GM12878 (cell line): ENCODE data around the gene MAPK8IP1. TPM values are rescaled to one million over a fixed set of nuclear protein-coding genes. Genes with fewer than 3 reads are reported as not detected.

Experiments
- ATAC-seq: fragments of 200-7000 bp; cut with Tn5 transposase; 3 replicates; pipeline ENCODE4 v1.9.1; 2020; ENCODE audit warnings: mild to moderate bottlenecking, moderate library complexity
- BruUV-seq: library from RNA; stranded (reverse); fragments of 400-500 nt; replicated peaks from 2 replicates; lab custom pipeline; 2021; lab: Mats Ljungman, UMichigan
- CTCF ChIA-PET: fragments of 300-600 bp; sonication (Branson Sonifier 250); formaldehyde crosslinking; extraction: SDS; loops from one replicate; lab custom pipeline; 2021; ENCODE audit warnings: inconsistent platforms; lab: Yijun Ruan, JAX
- POLR2A ChIA-PET: fragments of 350-600 bp; formaldehyde crosslinking; extraction: SDS; loops from one replicate; lab custom pipeline; 2021; ENCODE audit warnings: inconsistent platforms; lab: Charles Lee
- RAD21 ChIA-PET: fragments of 300-600 bp; sonication (Branson Sonifier 250); formaldehyde crosslinking; loops from one replicate; lab custom pipeline; 2023; ENCODE audit warnings: antibody characterized with exemption; ENCODE audit not compliant: unreplicated experiment; lab: Charles Lee
- SMC1A ChIA-PET: fragments of 300-600 bp; sonication (Branson Sonifier 250); formaldehyde crosslinking; loops from one replicate; lab custom pipeline; 2023; ENCODE audit not compliant: unreplicated experiment, uncharacterized antibody; lab: Charles Lee
- DNase-seq: peaks from one replicate; pipeline ENCODE4 v3.0.0-alpha.2; 2011; ENCODE audit warnings: low read depth, low spot score
- FAIRE-seq: peaks from 3 replicates; lab custom pipeline; 2011; peaks lifted over from hg19 to GRCh38; lab: Jason Lieb, UNC
- H2AFZ ChIP-seq: 2 replicates; pipeline ENCODE4 v1.6.0; 2011; ENCODE audit warnings: low read depth, low read length, control low read depth; ENCODE audit not compliant: control insufficient read depth
- H3K27ac ChIP-seq: 2 replicates; pipeline ENCODE4 v1.5.1; 2011; ENCODE audit warnings: control low read depth; ENCODE audit not compliant: control insufficient read depth, insufficient read depth
- H3K27me3 ChIP-seq, 2 experiments: replicated peaks in 1 of 2; 2 replicates each; pipeline versions ENCODE4 v1.6.0 to v1.6.1; 2011; ENCODE audit warnings: low read length in 1 of 2; ENCODE audit not compliant: control insufficient read depth in 2 of 2, insufficient read depth in 2 of 2
- H3K36me3 ChIP-seq, 2 experiments: 2 replicates each; pipeline ENCODE4 v1.5.1; 2011; ENCODE audit warnings: low read length in 1 of 2; ENCODE audit not compliant: control insufficient read depth in 2 of 2, insufficient read depth in 2 of 2
- H3K4me1 ChIP-seq: 2 replicates; pipeline ENCODE4 v1.6.1; 2011; ENCODE audit warnings: mild to moderate bottlenecking, low read length, moderate library complexity, mixed read lengths; ENCODE audit not compliant: control insufficient read depth, insufficient read depth
- H3K4me2 ChIP-seq: 2 replicates; pipeline ENCODE4 v1.6.0; 2011; ENCODE audit warnings: control low read depth; ENCODE audit not compliant: control insufficient read depth, insufficient read depth
- H3K4me3 ChIP-seq: fragments of 200-600 bp; sonication (generic); 2 replicates; pipeline ENCODE4 v1.5.1; 2016
- H3K79me2 ChIP-seq: 2 replicates; pipeline ENCODE4 v1.6.0; 2011; ENCODE audit warnings: low read length; ENCODE audit not compliant: control insufficient read depth, insufficient read depth
- H3K9ac ChIP-seq: 2 replicates; pipeline ENCODE4 v1.8.0; 2011; ENCODE audit warnings: low read length, control low read depth, mixed read lengths; ENCODE audit not compliant: control insufficient read depth, insufficient read depth
- H3K9me3 ChIP-seq: replicated peaks from 3 replicates; pipeline ENCODE4 v1.5.1; 2011; ENCODE audit warnings: mild to moderate bottlenecking, low read length; ENCODE audit not compliant: control insufficient read depth, insufficient read depth
- H4K20me1 ChIP-seq: 2 replicates; pipeline ENCODE4 v1.6.0; 2011; ENCODE audit not compliant: control insufficient read depth, insufficient read depth
- CTCF ChIP-seq, 3 experiments: IDR thresholded peaks in 2 of 3; conservative IDR thresholded peaks in 1 of 3; 2 replicates each; pipeline ENCODE4 v1.5.1; 2011; ENCODE audit warnings: low read depth in 3 of 3, low read length in 3 of 3, mild to moderate bottlenecking in 3 of 3, control low read depth in 2 of 3, moderate library complexity in 2 of 3, inconsistent platforms in 1 of 3, mixed read lengths in 1 of 3; ENCODE audit not compliant: control insufficient read depth in 2 of 3, insufficient read depth in 1 of 3; ENCODE audit errors: extremely low read depth in 1 of 3
- GABPA ChIP-seq: IDR thresholded peaks from 2 replicates; pipeline ENCODE4 v1.6.1; 2014; ENCODE audit warnings: antibody characterized with exemption, low read depth, mild to moderate bottlenecking, inconsistent platforms
- MEF2A ChIP-seq: IDR thresholded peaks from 2 replicates; pipeline ENCODE4 v1.6.1; 2011; ENCODE audit warnings: low read depth, mild to moderate bottlenecking, low read length, moderate library complexity; ENCODE audit not compliant: insufficient read depth
- NRF1 ChIP-seq: conservative IDR thresholded peaks from 2 replicates; pipeline ENCODE4 v1.6.1; 2011; ENCODE audit warnings: mild to moderate bottlenecking, low read depth, low read length, improper control_type of control experiment
- PKNOX1 ChIP-seq: fragments of 450-650 bp; IDR thresholded peaks from 2 replicates; pipeline ENCODE4 v1.6.1; 2016; ENCODE audit warnings: mild to moderate bottlenecking
- WGBS: methylation state at CpG from one replicate; pipeline ENCODE4 v1.1.6; 2016; ENCODE audit warnings: low lambda C conversion rate; ENCODE audit not compliant: insufficient replicate concordance, insufficient coverage; ENCODE audit errors: missing lambda C conversion rate; 5-methylcytosine and 5-hydroxymethylcytosine counted together
- in situ Hi-C: fragments of 300-500 bp; cut with MboI; formaldehyde crosslinking; loops from 9 replicates; pipeline ENCODE4 v1.14.3; 2018; ENCODE audit warnings: mixed read lengths
- intact Hi-C: fragments of 100-400 bp; cut with micrococcal nuclease; formaldehyde crosslinking; loops from one replicate; pipeline ENCODE4 v1.14.2; 2022; ENCODE audit not compliant: unreplicated experiment
- polyA plus RNA-seq, 11 experiments: library from polyadenylated mRNA; depleted of rRNA in 4 of 11; unstranded in 6 of 11; stranded (reverse) in 5 of 11; fragments of >200 nt; fragmentation: Nextera tagmentation in 4 of 11; fragmentation: Illumina TruSeq in 1 of 11; extraction: Ambion mirVana in 4 of 11; extraction: Trizol in 1 of 11; gene quantifications; 1 replicate in 1 of 11; 2 replicates in 10 of 11; pipeline versions ENCODE4 v1.2.1 to v1.2.3, GENCODE V29; 2011 to 2016; ENCODE audit warnings: inconsistent platforms in 2 of 11, missing spikeins in 2 of 11, low read depth in 1 of 11
- total RNA-seq, 4 experiments: library from RNA; depleted of rRNA in 3 of 4; stranded (reverse); fragments of >200 nt in 3 of 4; fragmentation: Illumina TruSeq in 1 of 4; extraction: Trizol in 1 of 4; gene quantifications; 2 replicates each; pipeline versions ENCODE4 v1.2.1 to v1.2.3, GENCODE V29; 2013 to 2021

Gene MAPK8IP1
- total and polyA plus RNA-seq, 10 of the 15 experiments (the other 5 are each of a cell fraction or from before 2014, with no cell fraction given) = 0.04 to 0.44 (median 0.11) TPM; not detected in 2

GRCh38 chr11:45847911-45848316 is 37.5 kb upstream of the MAPK8IP1 start:
- H3K27ac ChIP-seq = peak overlapping the region; percentile 48
- DNase-seq (no peak), FAIRE-seq (no peak), ATAC-seq (peak; percentile 53)
- CTCF ChIA-PET = interaction anchor here (0.9 kb wide), 1 partner anchor 14 kb away, joined by 3 read pairs; no protein-coding TSS in a partner anchor
- H3K79me2 ChIP-seq = peaks cover 7% of the 10 kb centered on the region
- H3K36me3 ChIP-seq = no peaks in the 10 kb centered on the region
- in situ Hi-C loops (no loop called here), intact Hi-C loops (loop anchor here (2.0 to 10.0 kb wide), 3 partner anchors 69 to 277 kb away; partner anchors contain the start of genes PEX16 and PHF21A)
- peaks cover 8% of the 10 kb centered on the region; the same call in 1 of the 2 replicates for H4K20me1 ChIP-seq
- H3K4me1 ChIP-seq = peaks cover 12% of the 10 kb centered on the region
- no peaks in the 10 kb centered on the region for H3K27me3 ChIP-seq
- TF ChIP-seq PKNOX1 (0 out of 2 replicates have a peak, but pooled peaks have one; percentile 10), CTCF (IDR thresholded peaks at IDR 0.05 in 2 of 3, conservative IDR thresholded peaks at IDR 0.05 in 1 of 3; ENCODE audit: control insufficient read depth in 2 of 3, extremely low read depth in 1 of 3, insufficient read depth in 1 of 3, low read depth in 3 of 3, low read length in 3 of 3) (peak; percentile 9 to 29 (median 16); a peak in 2 of 6 replicates), GABPA (no peak), NRF1 (no peak), MEF2A (no peak)
- POLR2A ChIA-PET = interaction anchor here (0.6 to 2.7 kb wide), 10 partner anchors 35 to 1349 kb away, joined by 3 to 27 read pairs (median 4); partner anchors contain the start of genes PEX16 and SLC35C1
- peak overlapping the region; percentile 67 for H3K4me2 ChIP-seq
- peak overlapping the region; percentile 68 for H3K9ac ChIP-seq
- WGBS = 6% methylated on average over 16 of the region's 16 CpGs
- BruUV-seq = no TSS peak
- RAD21 ChIA-PET = interaction anchor here (0.6 to 1.6 kb wide), 3 partner anchors 15 to 395 kb away, joined by 3 to 13 read pairs (median 3); no protein-coding TSS in a partner anchor
- H3K4me3 ChIP-seq = peak overlapping the region; percentile 78
- SMC1A ChIA-PET = interaction anchor here (1.3 to 2.6 kb wide), 2 partner anchors 12 kb away, joined by 5 to 8 read pairs; no protein-coding TSS in a partner anchor
- peak overlapping the region; percentile 77 for H2AFZ ChIP-seq
- H3K9me3 ChIP-seq = no peaks in the 10 kb centered on the region
